ENCODE results near the gene BBS9. TPM values are rescaled to one million over a fixed set of nuclear protein-coding genes. Genes with fewer than 3 reads are reported as not detected.

Gene BBS9
- total RNA-seq, 6 experiments from 2014 or later, result 3.0 to 8.0 (median 6.6) TPM

DNA sequence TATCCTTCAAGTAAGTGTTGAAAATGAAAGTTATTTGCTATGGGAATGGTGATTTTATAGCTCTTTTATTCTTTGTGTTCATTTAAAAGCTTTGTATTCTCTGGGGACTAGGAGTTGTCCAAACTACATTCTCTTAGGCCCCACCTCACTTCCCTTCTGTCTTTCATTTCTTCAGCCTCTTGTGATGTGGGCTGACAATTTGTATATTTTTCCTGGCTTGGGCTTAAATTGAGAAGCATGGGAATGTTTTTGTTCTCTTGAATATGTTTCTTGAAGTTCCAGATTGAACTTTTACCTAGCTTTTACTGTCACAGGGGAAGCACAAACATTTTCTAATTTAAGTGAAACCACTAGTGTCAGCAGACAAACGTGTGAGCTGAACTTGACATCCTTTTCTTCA lies 27.9 kb downstream of the BBS9 start:
- ATAC-seq, result no peak
- intact Hi-C loops (cut with DNase I), result no loop called here

DNA sequence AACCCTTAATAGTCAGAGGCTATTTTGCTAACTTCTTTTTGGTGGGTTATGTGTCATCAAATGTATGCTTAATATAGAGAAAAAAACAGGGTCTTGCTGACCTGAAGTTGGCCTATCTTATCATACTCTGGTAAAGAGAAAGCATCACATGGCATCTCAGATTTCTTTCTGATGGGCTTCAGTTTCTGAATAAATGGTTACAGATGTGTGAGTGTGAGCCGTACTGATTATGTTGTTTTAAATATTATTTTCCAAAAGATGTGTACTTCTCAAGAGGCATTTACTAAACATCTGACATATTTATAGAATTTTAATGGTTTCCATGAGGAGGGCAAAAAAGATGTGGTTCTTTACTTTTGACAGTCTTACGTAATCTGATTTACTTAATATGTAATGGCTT lies 28.4 kb downstream of the BBS9 start:
- 50% methylated on average over 2 of the region's 2 CpGs for WGBS (ENCODE audit: insufficient coverage, low coverage, low lambda C conversion rate, missing lambda C conversion rate)
- H3K36me3 ChIP-seq, result peaks cover 0 to 7% (median 0%) of the 10 kb centered on the region in 4 donors
- ATAC-seq (no peak), DNase-seq (no peak)
- intact Hi-C loops (cut with DNase I), result no loop called here
- H3K27ac ChIP-seq, result no peak overlapping the region
- H3K4me3 ChIP-seq, result no peak overlapping the region
- no peaks in the 10 kb centered on the region for H3K9me3 ChIP-seq
- TF ChIP-seq POLR2A (IDR thresholded peaks at IDR 0.05), result no peak
- TF ChIP-seq, protein P1, sequence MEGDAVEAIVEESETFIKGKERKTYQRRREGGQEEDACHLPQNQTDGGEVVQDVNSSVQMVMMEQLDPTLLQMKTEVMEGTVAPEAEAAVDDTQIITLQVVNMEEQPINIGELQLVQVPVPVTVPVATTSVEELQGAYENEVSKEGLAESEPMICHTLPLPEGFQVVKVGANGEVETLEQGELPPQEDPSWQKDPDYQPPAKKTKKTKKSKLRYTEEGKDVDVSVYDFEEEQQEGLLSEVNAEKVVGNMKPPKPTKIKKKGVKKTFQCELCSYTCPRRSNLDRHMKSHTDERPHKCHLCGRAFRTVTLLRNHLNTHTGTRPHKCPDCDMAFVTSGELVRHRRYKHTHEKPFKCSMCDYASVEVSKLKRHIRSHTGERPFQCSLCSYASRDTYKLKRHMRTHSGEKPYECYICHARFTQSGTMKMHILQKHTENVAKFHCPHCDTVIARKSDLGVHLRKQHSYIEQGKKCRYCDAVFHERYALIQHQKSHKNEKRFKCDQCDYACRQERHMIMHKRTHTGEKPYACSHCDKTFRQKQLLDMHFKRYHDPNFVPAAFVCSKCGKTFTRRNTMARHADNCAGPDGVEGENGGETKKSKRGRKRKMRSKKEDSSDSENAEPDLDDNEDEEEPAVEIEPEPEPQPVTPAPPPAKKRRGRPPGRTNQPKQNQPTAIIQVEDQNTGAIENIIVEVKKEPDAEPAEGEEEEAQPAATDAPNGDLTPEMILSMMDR (IDR thresholded peaks at IDR 0.05), result no peak
- no peaks in the 10 kb centered on the region for H3K4me1 ChIP-seq
- H3K27me3 ChIP-seq, result no peaks in the 10 kb centered on the region

More for the DNA sequence above, 27.9 kb downstream of the BBS9 start:
- Histone ChIP-seq H3K27ac (no peak overlapping the region), H3K4me3 (no peak overlapping the region), H3K9me3 (no peaks in the 10 kb centered on the region), H3K36me3 (peaks cover 0 to 7% (median 0%) of the 10 kb centered on the region in 4 donors), H3K27me3 (no peaks in the 10 kb centered on the region), H3K4me1 (no peaks in the 10 kb centered on the region)
- no peak for DNase-seq
- 30% methylated on average over 1 of the region's 1 CpG for WGBS (ENCODE audit: insufficient coverage, low coverage, low lambda C conversion rate, missing lambda C conversion rate)
- no peak for TF ChIP-seq POLR2A (IDR thresholded peaks at IDR 0.05)
- TF ChIP-seq, protein P1 (IDR thresholded peaks at IDR 0.05), result no peak

DNA sequence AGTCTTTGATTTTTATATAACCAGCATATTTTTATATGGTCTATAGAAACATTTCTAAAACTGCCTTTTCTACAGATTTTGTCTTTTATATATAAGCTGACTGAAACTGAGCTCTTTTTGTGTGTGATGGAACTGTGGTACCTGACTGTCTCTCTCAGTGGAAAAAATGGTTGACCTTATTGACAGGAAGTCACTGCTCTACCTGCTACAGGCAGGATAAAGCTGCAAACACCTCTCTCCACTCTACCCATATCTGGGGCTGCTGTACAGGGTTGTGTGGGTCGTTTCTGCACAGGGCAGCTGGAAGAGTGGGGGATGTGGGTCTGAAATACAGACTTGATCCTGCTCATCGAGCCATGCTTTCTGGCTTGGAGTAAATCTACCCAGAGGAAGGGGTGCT lies 48.5 kb downstream of the BBS9 start:
- Histone ChIP-seq H3K27me3 (no peaks in the 10 kb centered on the region), H3K4me3 (no peak overlapping the region), H3K36me3 (no peaks in the 10 kb centered on the region), H3K9me3 (no peaks in the 10 kb centered on the region), H3K27ac (no peak overlapping the region), H3K4me1 (no peaks in the 10 kb centered on the region)
- DNase-seq (no peak), ATAC-seq (no peak)
- no peak for TF ChIP-seq POLR2A (IDR thresholded peaks at IDR 0.05)
- TF ChIP-seq, protein P1 (IDR thresholded peaks at IDR 0.05), result no peak
- intact Hi-C loops (cut with DNase I), result no loop called here
- 60% methylated on average over 1 of the region's 2 CpGs for WGBS (ENCODE audit: insufficient coverage, low coverage, low lambda C conversion rate, missing lambda C conversion rate)

DNA sequence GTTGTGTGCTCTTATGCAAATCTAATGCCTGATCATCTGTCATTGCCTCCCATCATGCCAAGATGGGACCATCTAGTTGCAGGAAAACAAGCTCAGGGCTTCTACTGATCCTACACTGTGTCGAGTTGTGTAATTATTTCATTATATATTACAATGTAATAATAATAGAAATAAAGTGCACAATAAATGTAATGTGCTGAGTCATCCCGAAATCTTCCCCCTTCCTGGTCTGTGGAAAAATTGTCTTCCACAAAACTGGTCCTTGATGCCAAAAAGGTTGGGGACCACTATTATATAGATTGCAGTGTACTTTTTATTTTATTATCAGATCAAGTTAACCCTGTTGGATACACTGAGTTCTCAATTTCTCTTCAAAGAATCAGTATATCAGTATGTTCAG lies 50.2 kb downstream of the BBS9 start:
- Histone ChIP-seq H3K9me3 (no peaks in the 10 kb centered on the region), H3K27me3 (no peaks in the 10 kb centered on the region), H3K4me1 (no peaks in the 10 kb centered on the region), H3K36me3 (no peaks in the 10 kb centered on the region), H3K4me3 (no peak overlapping the region), H3K27ac (no peak overlapping the region)
- DNase-seq (no peak), ATAC-seq (no peak)
- TF ChIP-seq POLR2A (IDR thresholded peaks at IDR 0.05), result no peak
- TF ChIP-seq, protein P1 (IDR thresholded peaks at IDR 0.05), result no peak
- intact Hi-C loops (cut with DNase I), result no loop called here
- 90% methylated on average over 2 of the region's 2 CpGs for WGBS (ENCODE audit: insufficient coverage, low coverage, low lambda C conversion rate, missing lambda C conversion rate)

DNA sequence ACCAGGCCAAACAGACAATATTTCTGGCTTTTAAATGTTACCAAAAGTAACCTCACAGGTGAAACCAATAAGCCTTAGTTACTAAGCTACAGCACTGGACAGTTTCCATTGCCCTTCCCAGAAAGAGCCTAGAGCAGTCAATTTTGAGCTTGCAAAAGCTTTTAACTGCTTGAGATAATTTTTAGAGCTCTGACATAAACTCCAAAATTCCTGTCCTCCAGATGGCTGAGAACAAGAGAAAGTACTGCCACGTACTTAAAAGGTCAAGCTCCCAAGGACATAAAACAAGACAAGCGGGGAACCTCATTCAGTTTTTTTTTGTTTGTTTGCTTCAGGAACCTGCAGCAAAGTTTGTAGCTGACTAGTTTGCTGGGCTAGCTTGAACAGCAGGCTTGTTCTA lies 54.1 kb downstream of the BBS9 start:
- intact Hi-C loops (cut with DNase I), result no loop called here
- H3K4me1 ChIP-seq, result no peaks in the 10 kb centered on the region
- H3K36me3 ChIP-seq, result no peaks in the 10 kb centered on the region
- ATAC-seq (no peak), DNase-seq (no peak)
- WGBS (ENCODE audit: insufficient coverage, low coverage, low lambda C conversion rate, missing lambda C conversion rate), result 47% methylated on average over 2 of the region's 2 CpGs
- TF ChIP-seq POLR2A (IDR thresholded peaks at IDR 0.05), result no peak
- TF ChIP-seq, protein P1 (IDR thresholded peaks at IDR 0.05), result no peak
- no peaks in the 10 kb centered on the region for H3K9me3 ChIP-seq
- H3K4me3 ChIP-seq, result no peak overlapping the region
- no peak overlapping the region for H3K27ac ChIP-seq
- H3K27me3 ChIP-seq, result no peaks in the 10 kb centered on the region

All from right lobe of liver (tissue), 6 donors.